Neural progenitor cell (in vitro differentiated cells): Measurements from ENCODE around the gene GHR.

ENCODE experiments used
- CTCF ChIP-seq: fragments of 200-600 bp; sonication (generic); IDR thresholded peaks from 2 replicates; pipeline ENCODE4 v1.5.1; 2017; ENCODE audit warnings: antibody characterized with exemption, mild to moderate bottlenecking
- EZH2 ChIP-seq: fragments of 200-600 bp; sonication (generic); IDR thresholded peaks from 2 replicates; pipeline ENCODE4 v1.6.1; 2017; ENCODE audit warnings: antibody characterized with exemption, mild to moderate bottlenecking, moderate library complexity
- EZH2phosphoT487 ChIP-seq: fragments of 200-600 bp; sonication (generic); IDR thresholded peaks from 2 replicates; pipeline ENCODE4 v1.6.1; 2017; ENCODE audit warnings: antibody characterized with exemption

GRCh38 chr5:42572313-42572712 lies 149.1 kb downstream of the GHR start:
- TF ChIP-seq CTCF (no peak), EZH2phosphoT487 (no peak), EZH2 (no peak)
